ENCODE data around the gene COQ9. TPM values are rescaled to one million over a fixed set of nuclear protein-coding genes. Genes with fewer than 3 reads are reported as not detected.
"Not testable (repeated sequence)": the region's sequence is repeated elsewhere in the genome, so short reads cannot be mapped to it uniquely, and the experiment has no call there.

The COQ9 gene
- total RNA-seq, 4 donors from 2014 or later = 41.8 to 112 (median 76.1) TPM

DNA sequence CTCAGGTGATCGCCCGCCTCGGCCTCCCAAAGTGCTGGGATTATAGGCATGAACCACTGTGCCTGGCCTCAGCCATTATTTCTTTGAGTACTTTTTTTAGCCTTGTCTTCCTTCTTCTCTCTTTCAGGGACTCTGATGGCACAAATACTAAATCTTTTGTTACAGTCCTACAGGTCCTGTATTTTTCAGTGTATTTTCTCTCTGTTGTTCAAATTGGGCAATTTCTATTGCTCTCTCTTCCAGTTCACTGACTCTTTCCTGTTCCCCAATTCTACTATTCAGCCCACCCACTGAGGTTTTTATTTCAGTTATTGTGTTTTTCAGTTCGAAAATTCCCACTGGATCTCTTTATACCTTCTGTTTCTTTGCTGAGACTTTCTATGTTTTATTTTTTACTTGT lies 46.5 kb downstream of the COQ9 start:
- DNase-seq = no peak
- Histone ChIP-seq H3K4me1 (no peaks in the 10 kb centered on the region), H3K27ac (no peak overlapping the region), H3K4me3 (replicated peaks in 1 of 3) (no peak overlapping the region), H3K36me3 (no peaks in the 10 kb centered on the region), H3K27me3 (no peaks in the 10 kb centered on the region), H3K9me3 (no peaks in the 10 kb centered on the region)
- intact Hi-C loops (cut with DNase I) = no loop called here
- no peak for TF ChIP-seq POLR2A (IDR thresholded peaks at IDR 0.05)
- TF ChIP-seq, protein P1, sequence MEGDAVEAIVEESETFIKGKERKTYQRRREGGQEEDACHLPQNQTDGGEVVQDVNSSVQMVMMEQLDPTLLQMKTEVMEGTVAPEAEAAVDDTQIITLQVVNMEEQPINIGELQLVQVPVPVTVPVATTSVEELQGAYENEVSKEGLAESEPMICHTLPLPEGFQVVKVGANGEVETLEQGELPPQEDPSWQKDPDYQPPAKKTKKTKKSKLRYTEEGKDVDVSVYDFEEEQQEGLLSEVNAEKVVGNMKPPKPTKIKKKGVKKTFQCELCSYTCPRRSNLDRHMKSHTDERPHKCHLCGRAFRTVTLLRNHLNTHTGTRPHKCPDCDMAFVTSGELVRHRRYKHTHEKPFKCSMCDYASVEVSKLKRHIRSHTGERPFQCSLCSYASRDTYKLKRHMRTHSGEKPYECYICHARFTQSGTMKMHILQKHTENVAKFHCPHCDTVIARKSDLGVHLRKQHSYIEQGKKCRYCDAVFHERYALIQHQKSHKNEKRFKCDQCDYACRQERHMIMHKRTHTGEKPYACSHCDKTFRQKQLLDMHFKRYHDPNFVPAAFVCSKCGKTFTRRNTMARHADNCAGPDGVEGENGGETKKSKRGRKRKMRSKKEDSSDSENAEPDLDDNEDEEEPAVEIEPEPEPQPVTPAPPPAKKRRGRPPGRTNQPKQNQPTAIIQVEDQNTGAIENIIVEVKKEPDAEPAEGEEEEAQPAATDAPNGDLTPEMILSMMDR (IDR thresholded peaks at IDR 0.05) = no peak
- 85 to 88% methylated on average over 4 of the region's 4 CpGs for WGBS, 2 donors

DNA sequence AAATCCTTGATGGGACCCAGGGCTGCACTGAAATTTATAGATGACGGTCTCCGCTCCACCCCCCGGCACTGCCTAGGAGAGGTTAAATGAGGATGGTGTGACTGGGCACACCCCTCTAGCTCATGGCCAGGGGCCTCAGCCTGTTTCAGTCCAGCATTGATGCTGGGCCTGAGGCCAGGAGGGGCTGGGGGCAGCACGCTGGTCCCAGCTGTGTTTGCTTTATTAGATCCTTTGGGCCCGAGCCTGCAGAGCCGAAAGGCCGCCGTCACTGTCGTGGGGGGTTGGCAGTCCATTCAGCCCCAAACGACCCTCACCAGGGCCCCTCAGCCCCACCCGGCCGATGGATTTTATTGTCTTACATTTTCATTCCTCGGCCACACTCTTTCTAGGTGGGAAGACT lies 49.8 kb downstream of the COQ9 start:
- H3K4me3 ChIP-seq (replicated peaks in 1 of 3) = no peak overlapping the region
- H3K27me3 ChIP-seq = no peaks in the 10 kb centered on the region
- no peak overlapping the region for H3K27ac ChIP-seq
- H3K36me3 ChIP-seq = no peaks in the 10 kb centered on the region
- no peaks in the 10 kb centered on the region for H3K9me3 ChIP-seq
- 81 to 86% methylated on average over 10 to 13 of the region's 13 CpGs for WGBS, 2 donors
- TF ChIP-seq POLR2A (IDR thresholded peaks at IDR 0.05) = no peak
- TF ChIP-seq, protein P1 (IDR thresholded peaks at IDR 0.05) = no peak
- no peak for DNase-seq
- no peaks in the 10 kb centered on the region for H3K4me1 ChIP-seq
- intact Hi-C loops (cut with DNase I) = no loop called here

DNA sequence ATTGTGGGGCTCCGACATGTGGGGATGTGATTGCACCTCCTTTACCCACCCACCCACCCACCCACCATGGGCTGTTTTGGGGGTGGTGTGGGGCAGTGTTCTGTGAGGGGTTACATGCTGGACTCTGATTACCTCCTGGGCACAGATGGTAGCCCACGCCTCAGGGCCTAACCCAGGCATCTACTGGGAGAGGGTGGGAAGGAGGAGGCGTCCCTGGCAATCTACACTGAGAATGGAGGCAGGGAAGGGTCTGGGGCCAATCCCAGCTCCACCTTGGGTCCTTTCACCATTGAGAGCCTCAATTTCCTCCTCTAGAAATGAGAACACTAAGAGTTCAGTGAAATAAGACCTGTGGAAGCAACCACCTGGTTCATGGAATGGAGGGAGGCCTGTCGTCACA lies 50.8 kb downstream of the COQ9 start:
- no peak for DNase-seq
- Histone ChIP-seq H3K27ac (no peak overlapping the region), H3K27me3 (no peaks in the 10 kb centered on the region), H3K4me1 (no peaks in the 10 kb centered on the region), H3K4me3 (replicated peaks in 1 of 3) (no peak overlapping the region), H3K36me3 (no peaks in the 10 kb centered on the region), H3K9me3 (no peaks in the 10 kb centered on the region)
- TF ChIP-seq, protein P1 (IDR thresholded peaks at IDR 0.05) = no peak
- TF ChIP-seq POLR2A (IDR thresholded peaks at IDR 0.05) = no peak
- intact Hi-C loops (cut with DNase I) = no loop called here
- 92 to 97% methylated on average over 4 of the region's 4 CpGs for WGBS, 2 donors

DNA sequence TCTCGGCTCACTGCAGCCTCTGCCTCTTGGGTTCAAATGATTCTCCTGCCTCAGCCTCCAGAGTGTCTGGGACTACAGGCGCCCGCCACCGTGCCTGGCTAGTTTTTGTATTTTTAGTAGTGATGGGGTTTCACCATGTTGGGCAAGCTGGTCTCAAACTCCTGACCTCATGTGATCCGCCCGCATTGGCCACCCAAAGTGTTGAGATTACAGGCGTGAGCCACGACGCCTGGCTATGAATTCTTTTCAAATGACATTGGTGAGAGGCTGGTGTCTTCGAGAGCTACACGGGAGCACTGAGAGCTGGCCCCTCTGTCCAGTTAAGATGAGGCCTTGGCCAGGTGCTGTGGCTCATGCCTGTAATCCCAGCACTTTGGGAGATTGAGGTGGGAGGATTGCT lies 52.7 kb downstream of the COQ9 start:
- 90 to 94% methylated on average over 11 of the region's 11 CpGs for WGBS, 2 donors
- intact Hi-C loops (cut with DNase I); H3K27ac ChIP-seq; H3K9me3 ChIP-seq; H3K4me1 ChIP-seq; H3K27me3 ChIP-seq; DNase-seq; H3K36me3 ChIP-seq; H3K4me3 ChIP-seq (replicated peaks in 1 of 3): not testable (repeated sequence)

DNA sequence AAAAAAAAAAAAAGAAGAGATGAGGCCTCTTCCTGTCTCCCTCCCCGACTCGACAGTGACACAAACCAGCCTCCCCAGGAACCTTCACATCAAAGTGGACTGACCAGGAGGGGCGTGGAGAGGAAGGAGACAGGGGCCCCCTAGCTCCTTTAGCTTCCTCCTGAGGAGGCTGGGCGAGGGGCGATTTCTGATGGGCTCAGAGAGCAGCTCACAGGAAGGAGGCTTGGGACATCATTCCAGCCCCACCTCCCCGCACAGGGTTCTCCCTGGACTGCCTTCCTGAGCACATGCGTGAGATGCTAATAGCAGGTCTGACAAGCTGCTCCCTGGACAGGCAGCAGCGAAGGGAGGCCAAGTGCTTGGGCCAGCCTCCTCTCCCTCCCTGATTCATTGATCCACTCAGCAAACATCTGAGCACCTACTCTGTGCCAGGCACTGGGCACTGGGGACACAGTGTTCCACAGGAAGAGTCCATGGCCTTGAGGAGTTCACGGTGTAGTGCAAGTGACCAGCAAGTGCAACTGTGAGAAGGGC lies 53.4 kb downstream of the COQ9 start:
- Histone ChIP-seq H3K9me3 (no peaks in the 10 kb centered on the region), H3K36me3 (no peaks in the 10 kb centered on the region), H3K27ac (no peak overlapping the region), H3K4me1 (no peaks in the 10 kb centered on the region), H3K4me3 (replicated peaks in 1 of 3) (no peak overlapping the region), H3K27me3 (no peaks in the 10 kb centered on the region)
- DNase-seq = no peak
- intact Hi-C loops (cut with DNase I) = no loop called here
- WGBS, 2 donors = 66 to 67% methylated on average over 7 to 9 of the region's 9 CpGs
- TF ChIP-seq, protein P1 (IDR thresholded peaks at IDR 0.05) = no peak
- no peak for TF ChIP-seq POLR2A (IDR thresholded peaks at IDR 0.05)

DNA sequence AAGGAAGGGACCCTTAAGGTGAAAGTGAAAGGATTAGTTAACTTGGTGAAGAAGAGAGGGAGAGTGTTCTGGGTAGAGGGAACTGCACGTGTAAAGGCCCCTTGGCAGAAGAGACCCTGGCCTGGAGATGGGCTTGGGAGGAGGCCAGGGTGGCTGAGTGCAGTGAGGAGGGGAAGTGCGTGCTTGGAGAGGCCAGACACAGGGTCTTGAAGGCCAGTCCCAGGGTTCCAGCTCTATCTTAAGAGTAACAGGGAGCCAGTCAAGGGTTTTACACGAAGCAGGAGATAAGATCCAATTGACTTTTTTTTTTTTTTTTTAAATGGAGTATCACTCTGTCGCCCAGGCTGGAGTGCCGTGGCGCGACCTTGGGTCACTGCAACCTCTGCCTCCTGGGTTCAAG lies 54.2 kb downstream of the COQ9 start:
- no peak overlapping the region for H3K4me3 ChIP-seq (replicated peaks in 1 of 3)
- H3K4me1 ChIP-seq = no peaks in the 10 kb centered on the region
- WGBS, 2 donors = 71 to 78% methylated on average over 7 of the region's 7 CpGs
- no peak for DNase-seq
- no peak overlapping the region for H3K27ac ChIP-seq
- no peaks in the 10 kb centered on the region for H3K27me3 ChIP-seq
- H3K9me3 ChIP-seq = no peaks in the 10 kb centered on the region
- intact Hi-C loops (cut with DNase I) = no loop called here
- TF ChIP-seq, protein P1 (IDR thresholded peaks at IDR 0.05) = no peak
- TF ChIP-seq POLR2A (IDR thresholded peaks at IDR 0.05) = no peak
- H3K36me3 ChIP-seq = no peaks in the 10 kb centered on the region

Measured in thyroid gland (tissue), 4 donors.